Prostate gland (tissue), 2 donors: ENCODE data around the gene FAM209B.

ENCODE experiments used
- CTCF ChIP-seq, 4 experiments: fragments of 200-600 bp in 2 of 4; fragments of 450-650 bp in 2 of 4; sonication (generic) in 2 of 4; IDR thresholded peaks; 1 replicate in 3 of 4; 2 replicates in 1 of 4; pipeline ENCODE4 v1.5.1; 2016 to 2019; ENCODE audit warnings: antibody characterized with exemption in 4 of 4, mild to moderate bottlenecking in 2 of 4, moderate library complexity in 2 of 4
- POLR2A ChIP-seq: fragments of 450-650 bp; IDR thresholded peaks from one replicate; pipeline ENCODE4 v1.6.1; 2016; ENCODE audit warnings: antibody characterized with exemption, mild to moderate bottlenecking
- POLR2AphosphoS5 ChIP-seq: sonication (generic); formaldehyde crosslinking; IDR thresholded peaks from one replicate; pipeline ENCODE4 v1.6.1; 2017; ENCODE audit warnings: antibody characterized with exemption

- TF ChIP-seq CTCF (IDR thresholded peaks at IDR 0.05) (no peak), POLR2AphosphoS5 (no peak), POLR2A (no peak)
Observed at GRCh38 chr20:56565511-56565910, 32.5 kb downstream of the FAM209B start.
